SK-N-SH treated with all-trans-retinoic acid at 6 μM for 48 hours (cell line): ENCODE data around the gene GIPC3.

Experiments
- ARNTL ChIP-seq: fragments of 450-650 bp; formaldehyde crosslinking; IDR thresholded peaks from 2 replicates; pipeline ENCODE4 v1.5.0; 2020; ENCODE audit warnings: low read depth, mild to moderate bottlenecking, moderate library complexity, borderline replicate concordance
- CSRNP3 ChIP-seq: fragments of 250-450 bp; sonication (Bioruptor Pico); IDR thresholded peaks from 2 replicates; pipeline ENCODE4 v1.5.1; 2021; ENCODE audit warnings: mild to moderate bottlenecking, moderate library complexity
- OSR1 ChIP-seq: fragments of 250-450 bp; sonication (Bioruptor Pico); IDR thresholded peaks from 2 replicates; pipeline ENCODE4 v1.8.0; 2022; ENCODE audit warnings: moderate library complexity, mild to moderate bottlenecking, inconsistent platforms
- PATZ1 ChIP-seq: fragments of 250-450 bp; sonication (Bioruptor Pico); IDR thresholded peaks from 2 replicates; pipeline ENCODE4 v1.8.0; 2020; ENCODE audit warnings: mild to moderate bottlenecking, moderate library complexity, borderline replicate concordance
- ZFP3 ChIP-seq: fragments of 250-450 bp; sonication (Bioruptor Pico); IDR thresholded peaks from 2 replicates; pipeline ENCODE4 v1.5.0; 2020; ENCODE audit warnings: mild to moderate bottlenecking, moderate library complexity

GRCh38 chr19:3619631-3620012, 34.3 kb downstream of the GIPC3 start:
- TF ChIP-seq ARNTL (CRISPR knock-in tag), result no peak
- TF ChIP-seq PATZ1 (CRISPR knock-in tag), result no peak
- TF ChIP-seq CSRNP3 (CRISPR knock-in tag), result no peak
- TF ChIP-seq OSR1 (CRISPR knock-in tag), result no peak
- TF ChIP-seq ZFP3 (CRISPR knock-in tag), result no peak
